Measurements from ENCODE around the gene ATP10D. TPM values are rescaled to one million over a fixed set of nuclear protein-coding genes. Genes with fewer than 3 reads are reported as not detected.

Gene ATP10D
- total and polyA plus RNA-seq, 2 donors (not counting 1 experiment from before 2014, with no cell fraction given) = 16.1 to 36.2 TPM

- POLR2A ChIA-PET = no interaction called here
- intact Hi-C loops (cut with micrococcal nuclease) = no loop called here
- no peaks in the 10 kb centered on the region for H3K4me1 ChIP-seq (ENCODE audit: control insufficient read depth in 2 of 2, insufficient read depth in 2 of 2, low read length in 2 of 2)
- H3K4me3 Mint-ChIP-seq = no peak overlapping the region
- DNase-seq = no peak
- H2AFZ ChIP-seq (ENCODE audit: insufficient read depth, low read depth, low read length, poor library complexity, severe bottlenecking) = no peak overlapping the region
- H4K20me1 ChIP-seq (ENCODE audit: control insufficient read depth, insufficient read depth, low read length, poor library complexity, severe bottlenecking) = no peaks in the 10 kb centered on the region
- H3K27ac ChIP-seq (ENCODE audit: low read length in 2 of 2) = no peak overlapping the region
- no CpG with 5 or more reads among the region's 6 CpGs for WGBS (ENCODE audit: insufficient coverage)
- H3K27me3 ChIP-seq (replicated peaks in 1 of 4; ENCODE audit: control extremely low read depth in 1 of 4, control insufficient read depth in 3 of 4, insufficient read depth in 4 of 4, low read length in 3 of 4) = peaks cover 0 to 7% (median 0%) of the 10 kb centered on the region in 4 experiments
- peaks cover 12% of the 10 kb centered on the region for H3K27me3 Mint-ChIP-seq
- H3K79me2 ChIP-seq (ENCODE audit: control insufficient read depth, insufficient read depth, low read length) = no peaks in the 10 kb centered on the region
- no peak overlapping the region for H3K4me2 ChIP-seq (replicated peaks; ENCODE audit: low read depth, low read length, poor library complexity, severe bottlenecking)
- H3K4me1 Mint-ChIP-seq = no peaks in the 10 kb centered on the region
- CTCF ChIA-PET = no interaction called here
- no peak overlapping the region for H3K4me3 ChIP-seq (ENCODE audit: control extremely low read depth in 1 of 5, extremely low read depth in 1 of 5, insufficient read depth in 1 of 5, low read depth in 2 of 5, low read length in 4 of 5)
- no peaks in the 10 kb centered on the region for H3K9me3 Mint-ChIP-seq (ENCODE audit: insufficient read depth)
- ATAC-seq (ENCODE audit: low read depth) = no peak
- no peak overlapping the region for H3K9ac ChIP-seq (ENCODE audit: low read length)
- H3K9me3 ChIP-seq (ENCODE audit: control extremely low read depth in 1 of 3, control insufficient read depth in 2 of 3, insufficient read depth in 1 of 3, low read length in 2 of 3) = peaks cover 0 to 6% (median 0%) of the 10 kb centered on the region in 3 donors
- no peak overlapping the region for H3K27ac Mint-ChIP-seq
- TF ChIP-seq EZH2 (IDR thresholded peaks at IDR 0.05; ENCODE audit: borderline replicate concordance, insufficient read depth, low read depth, low read length, poor library complexity, severe bottlenecking) = no peak
- TF ChIP-seq, protein P1, sequence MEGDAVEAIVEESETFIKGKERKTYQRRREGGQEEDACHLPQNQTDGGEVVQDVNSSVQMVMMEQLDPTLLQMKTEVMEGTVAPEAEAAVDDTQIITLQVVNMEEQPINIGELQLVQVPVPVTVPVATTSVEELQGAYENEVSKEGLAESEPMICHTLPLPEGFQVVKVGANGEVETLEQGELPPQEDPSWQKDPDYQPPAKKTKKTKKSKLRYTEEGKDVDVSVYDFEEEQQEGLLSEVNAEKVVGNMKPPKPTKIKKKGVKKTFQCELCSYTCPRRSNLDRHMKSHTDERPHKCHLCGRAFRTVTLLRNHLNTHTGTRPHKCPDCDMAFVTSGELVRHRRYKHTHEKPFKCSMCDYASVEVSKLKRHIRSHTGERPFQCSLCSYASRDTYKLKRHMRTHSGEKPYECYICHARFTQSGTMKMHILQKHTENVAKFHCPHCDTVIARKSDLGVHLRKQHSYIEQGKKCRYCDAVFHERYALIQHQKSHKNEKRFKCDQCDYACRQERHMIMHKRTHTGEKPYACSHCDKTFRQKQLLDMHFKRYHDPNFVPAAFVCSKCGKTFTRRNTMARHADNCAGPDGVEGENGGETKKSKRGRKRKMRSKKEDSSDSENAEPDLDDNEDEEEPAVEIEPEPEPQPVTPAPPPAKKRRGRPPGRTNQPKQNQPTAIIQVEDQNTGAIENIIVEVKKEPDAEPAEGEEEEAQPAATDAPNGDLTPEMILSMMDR (IDR thresholded peaks at IDR 0.05) = no peak
- no peaks in the 10 kb centered on the region for H3K36me3 ChIP-seq (replicated peaks in 1 of 2; ENCODE audit: control extremely low read depth in 1 of 2, control insufficient read depth in 1 of 2, extremely low read depth in 1 of 2, insufficient read depth in 2 of 2, low read length in 1 of 2)
These were observed 157.2 kb downstream of the ATP10D start for GRCh38 chr4:47642191-47642830.

Other genes starting within 250 kb of the ATP10D start
- 15.2 TPM in 2 replicates for gene COMMD8, start 21.6 kb upstream of the ATP10D start, total RNA-seq
- gene COMMD8, start 21.6 kb upstream of the ATP10D start, polyA plus RNA-seq = 5.1 and 5.5 TPM in 2 replicates